DOHH2 (cell line): ENCODE results near the gene UBXN6.

Source experiments
- CTCF ChIP-seq: fragments of 200-600 bp; sonication (generic); IDR thresholded peaks from one replicate; pipeline ENCODE4 v1.5.1; 2014; ENCODE audit warnings: antibody characterized with exemption, mild to moderate bottlenecking, low read depth, low read length; ENCODE audit not compliant: poor library complexity, severe bottlenecking
- EZH2phosphoT487 ChIP-seq: fragments of 200-600 bp; sonication (generic); IDR thresholded peaks from 2 replicates; pipeline ENCODE4 v1.6.1; 2017; ENCODE audit warnings: borderline replicate concordance, mild to moderate bottlenecking, antibody characterized with exemption, low read length, moderate library complexity, mixed read lengths

GRCh38 chr19:4472174-4472974, 14.8 kb upstream of the UBXN6 start, which contains the start of gene HDGFL2:
- no peak for TF ChIP-seq CTCF
- no peak for TF ChIP-seq EZH2phosphoT487
